OCI-LY1 (cell line): ENCODE measurements around the gene SGCD.

Experiments used
- CTCF ChIP-seq: fragments of 200-600 bp; sonication (generic), shearing (Covaris generic); IDR thresholded peaks from 2 replicates; pipeline ENCODE4 v1.5.1; 2017; ENCODE audit warnings: mild to moderate bottlenecking, antibody characterized with exemption, low read length, moderate library complexity, mixed read lengths
- EZH2 ChIP-seq: fragments of 200-600 bp; sonication (generic), shearing (Covaris generic); IDR thresholded peaks from 2 replicates; pipeline ENCODE4 v1.8.0; 2017; ENCODE audit warnings: borderline replicate concordance, mixed run types, mild to moderate bottlenecking, antibody characterized with exemption, low read length, moderate library complexity, mixed read lengths

- TF ChIP-seq EZH2 (no peak), CTCF (no peak)
These were observed 202.9 kb downstream of the SGCD start for GRCh38 chr5:156529892-156530291.
